PC-9 (cell line): ENCODE results near the gene NAT9.

Experiments
- CTCF ChIP-seq: fragments of 200-600 bp; sonication (generic); conservative IDR thresholded peaks from 2 replicates; pipeline ENCODE4 v1.6.1; 2017; ENCODE audit warnings: mixed run types, antibody characterized with exemption, mild to moderate bottlenecking, moderate library complexity
- EZH2 ChIP-seq: fragments of 200-600 bp; sonication (generic); IDR thresholded peaks from 2 replicates; pipeline ENCODE4 v1.8.0; 2017; ENCODE audit warnings: antibody characterized with exemption, low read depth

- TF ChIP-seq CTCF, result no peak
- TF ChIP-seq EZH2, result no peak
Observed at GRCh38 chr17:74773871-74774286, 2.3 kb downstream of the NAT9 start.
